WTC11 (cell line): ENCODE measurements around the gene ATG2B. TPM values are rescaled to one million over a fixed set of nuclear protein-coding genes. Genes with fewer than 3 reads are reported as not detected.

Experiments
- ATAC-seq: fragments of 200-7000 bp; cut with Tn5 transposase; 2 replicates; pipeline ENCODE4 v1.10.0; 2021; ENCODE audit warnings: mild to moderate bottlenecking, moderate library complexity
- CTCF ChIA-PET: fragments of 300-600 bp; sonication (Branson Sonifier 250); formaldehyde crosslinking; loops from one replicate; lab custom pipeline; 2021; ENCODE audit warnings: antibody characterized with exemption; lab: Charles Lee
- POLR2A ChIA-PET: fragments of 350-600 bp; sonication (Branson Sonifier 250); formaldehyde crosslinking; loops from one replicate; lab custom pipeline; 2021; ENCODE audit warnings: antibody characterized with exemption; lab: Charles Lee
- DNase-seq: peaks from one replicate; pipeline ENCODE4 v3.0.0; 2021; ENCODE audit warnings: low spot score
- H3K27ac Mint-ChIP-seq: 2 replicates; pipeline ENCODE4 v1.8.0; 2021; ENCODE audit warnings: mixed read lengths
- H3K27me3 Mint-ChIP-seq: 2 replicates; pipeline ENCODE4 v1.8.0; 2021; ENCODE audit warnings: low read depth, mild to moderate bottlenecking, moderate library complexity, mixed read lengths
- H3K36me3 Mint-ChIP-seq: 2 replicates; pipeline ENCODE4 v1.8.0; 2021; ENCODE audit warnings: mixed read lengths
- H3K4me1 Mint-ChIP-seq: 2 replicates; pipeline ENCODE4 v1.8.0; 2022; ENCODE audit warnings: mixed read lengths
- H3K4me3 Mint-ChIP-seq: 2 replicates; pipeline ENCODE4 v1.8.0; 2021; ENCODE audit warnings: mild to moderate bottlenecking, moderate library complexity, mixed read lengths
- H3K9me3 Mint-ChIP-seq: 2 replicates; pipeline ENCODE4 v1.8.0; 2021; ENCODE audit warnings: mixed read lengths
- ATF1 ChIP-seq: sonication (generic); formaldehyde crosslinking; IDR thresholded peaks from 2 replicates; pipeline ENCODE4 v1.8.1; 2023; ENCODE audit warnings: mild to moderate bottlenecking, moderate library complexity, missing genetic modification reagents
- CBFB ChIP-seq: sonication (generic); formaldehyde crosslinking; IDR thresholded peaks from 2 replicates; pipeline ENCODE4 v1.8.1; 2022; ENCODE audit warnings: mild to moderate bottlenecking, low read depth, missing genetic modification reagents
- E2F1 ChIP-seq: sonication (generic); formaldehyde crosslinking; IDR thresholded peaks from 2 replicates; pipeline ENCODE4 v1.8.0; 2022; ENCODE audit warnings: mild to moderate bottlenecking, missing genetic modification reagents
- FOXK1 ChIP-seq: sonication (generic); formaldehyde crosslinking; IDR thresholded peaks from 2 replicates; pipeline ENCODE4 v1.8.0; 2022; ENCODE audit warnings: mild to moderate bottlenecking, moderate library complexity, missing genetic modification reagents
- GRHL2 ChIP-seq: fragments of 250-450 bp; sonication (Bioruptor Pico); IDR thresholded peaks from 2 replicates; pipeline ENCODE4 v1.8.0; 2022; ENCODE audit warnings: mild to moderate bottlenecking, moderate library complexity; ENCODE audit not compliant: insufficient replicate concordance, severe bottlenecking
- HMGA2 ChIP-seq: fragments of 250-450 bp; sonication (Bioruptor Pico); IDR thresholded peaks from 2 replicates; pipeline ENCODE4 v1.4.0; 2021; ENCODE audit warnings: mild to moderate bottlenecking, moderate library complexity
- IRF2 ChIP-seq: sonication (generic); formaldehyde crosslinking; IDR thresholded peaks from 2 replicates; pipeline ENCODE4 v1.8.0; 2022; ENCODE audit warnings: low read depth, missing genetic modification reagents, borderline replicate concordance
- NFE2L1 ChIP-seq: sonication (generic); formaldehyde crosslinking; IDR thresholded peaks from 2 replicates; pipeline ENCODE4 v1.8.1; 2023; ENCODE audit warnings: missing genetic modification reagents
- PREB ChIP-seq: sonication (generic); formaldehyde crosslinking; IDR thresholded peaks from 2 replicates; pipeline ENCODE4 v1.8.1; 2022; ENCODE audit warnings: mild to moderate bottlenecking, missing genetic modification reagents, moderate library complexity, borderline replicate concordance
- SMAD3 ChIP-seq: sonication (generic); formaldehyde crosslinking; IDR thresholded peaks from 2 replicates; pipeline ENCODE4 v1.8.0; 2022; ENCODE audit warnings: missing genetic modification reagents, mild to moderate bottlenecking, borderline replicate concordance
- SMAD4 ChIP-seq: sonication (generic); formaldehyde crosslinking; IDR thresholded peaks from 2 replicates; pipeline ENCODE4 v1.8.0; 2022; ENCODE audit warnings: mild to moderate bottlenecking, missing genetic modification reagents
- TCF7 ChIP-seq: sonication (generic); formaldehyde crosslinking; IDR thresholded peaks from 2 replicates; pipeline ENCODE4 v1.8.0; 2022; ENCODE audit warnings: mild to moderate bottlenecking, low read depth, missing genetic modification reagents, moderate library complexity
- TEAD1 ChIP-seq: sonication (generic); formaldehyde crosslinking; IDR thresholded peaks from 2 replicates; pipeline ENCODE4 v1.8.0; 2022; ENCODE audit warnings: mild to moderate bottlenecking, missing genetic modification reagents
- TEAD4 ChIP-seq: sonication (generic); formaldehyde crosslinking; IDR thresholded peaks from 2 replicates; pipeline ENCODE4 v1.8.0; 2022; ENCODE audit warnings: mild to moderate bottlenecking, missing genetic modification reagents
- ZBTB21 ChIP-seq: sonication (generic); formaldehyde crosslinking; IDR thresholded peaks from 2 replicates; pipeline ENCODE4 v1.8.1; 2023; ENCODE audit warnings: mild to moderate bottlenecking, missing genetic modification reagents, borderline replicate concordance
- ZBTB43 ChIP-seq: sonication (generic); formaldehyde crosslinking; IDR thresholded peaks from 2 replicates; pipeline ENCODE4 v1.8.1; 2023; ENCODE audit warnings: mild to moderate bottlenecking, missing genetic modification reagents
- ZMAT4 ChIP-seq: fragments of 250-450 bp; sonication (Bioruptor Pico); IDR thresholded peaks from 2 replicates; pipeline ENCODE4 v1.9.0; 2021; ENCODE audit warnings: mild to moderate bottlenecking
- ZNF219 ChIP-seq: sonication (generic); formaldehyde crosslinking; IDR thresholded peaks from 2 replicates; pipeline ENCODE4 v1.8.0; 2023; ENCODE audit warnings: missing genetic modification reagents, mild to moderate bottlenecking, borderline replicate concordance
- ZNF317 ChIP-seq: sonication (generic); formaldehyde crosslinking; IDR thresholded peaks from 2 replicates; pipeline ENCODE4 v1.8.1; 2023; ENCODE audit warnings: low read depth, mild to moderate bottlenecking, moderate library complexity, missing genetic modification reagents, borderline replicate concordance
- ZNF416 ChIP-seq: fragments of 250-450 bp; sonication (Bioruptor Pico); IDR thresholded peaks from 2 replicates; pipeline ENCODE4 v1.9.0; 2021; ENCODE audit warnings: mild to moderate bottlenecking, inconsistent platforms
- ZNF671 ChIP-seq: fragments of 250-450 bp; sonication (Bioruptor Pico); IDR thresholded peaks from 2 replicates; pipeline ENCODE4 v1.8.0; 2021; ENCODE audit warnings: mild to moderate bottlenecking
- total RNA-seq: library from RNA; stranded (reverse); gene quantifications from 3 replicates; pipeline ENCODE4 v1.2.3, GENCODE V29; 2021

Gene ATG2B
- total RNA-seq, 1 experiment from 2014 or later: 10.3 TPM

DNA sequence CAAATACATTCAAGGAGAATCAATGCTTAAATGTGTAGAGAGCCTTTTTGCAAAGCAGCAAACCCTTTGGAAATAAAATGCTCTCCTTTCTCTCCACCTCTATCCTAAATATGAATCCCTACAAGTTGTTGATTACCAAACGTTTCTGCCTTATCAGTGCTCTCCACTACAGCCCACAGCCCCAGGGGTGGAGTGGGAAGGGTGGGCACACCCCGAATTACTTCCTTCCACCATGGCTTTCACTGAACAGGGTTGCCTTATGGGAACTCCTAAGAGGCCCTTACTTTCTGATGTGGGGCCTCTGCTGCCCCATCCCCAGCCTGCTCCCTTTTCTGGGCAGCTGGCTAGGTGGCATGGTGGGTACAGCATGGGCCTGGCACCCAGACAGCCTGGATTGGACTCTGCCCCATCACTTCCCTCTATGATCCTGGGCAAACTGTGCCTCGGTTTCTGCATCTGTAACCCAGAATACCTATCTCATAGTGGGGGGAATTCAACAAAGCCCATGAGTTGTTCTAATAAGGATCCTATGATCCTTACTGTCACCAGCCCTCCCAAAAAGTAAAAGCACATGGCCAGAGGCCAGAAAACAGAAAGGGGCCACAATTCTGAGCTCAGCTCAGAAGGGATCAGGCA lies 44.9 kb upstream of the ATG2B start:
- no peak overlapping the region for H3K27ac Mint-ChIP-seq
- no peak for ATAC-seq
- POLR2A ChIA-PET: interaction anchor here (1.2 kb wide), 1 partner anchor 17 kb away, joined by 3 read pairs; no protein-coding TSS in a partner anchor

DNA sequence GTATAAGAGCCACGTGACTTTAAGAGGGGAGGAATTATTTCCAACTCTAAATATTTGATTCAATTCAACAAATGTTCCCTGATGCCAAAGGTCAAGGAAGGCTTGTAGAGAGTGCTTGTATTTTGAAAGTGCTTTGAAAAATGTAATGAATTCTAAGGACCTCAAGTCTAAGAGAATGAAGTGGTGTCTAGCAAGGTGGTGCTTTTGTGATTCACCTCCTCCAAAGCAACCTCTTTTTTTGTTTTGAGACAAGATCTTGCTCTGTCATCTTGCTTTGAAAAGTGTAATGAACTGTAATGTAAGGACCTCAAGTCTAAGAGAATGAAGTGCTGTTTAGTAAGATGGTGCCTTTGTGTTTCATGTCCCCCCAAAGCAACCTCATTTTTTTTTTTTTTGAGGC lies 42.5 kb upstream of the ATG2B start:
- CTCF ChIA-PET: no interaction called here
- no peak for DNase-seq
- TF ChIP-seq TCF7 (CRISPR knock-in tag) (no peak), ZNF671 (CRISPR knock-in tag) (no peak), TEAD4 (no peak), ZBTB21 (no peak), ATF1 (CRISPR knock-in tag) (no peak), HMGA2 (CRISPR knock-in tag) (no peak)
- TF ChIP-seq, all 79 proteins: peak for 0
- no peak for ATAC-seq
- POLR2A ChIA-PET: no interaction called here
- 0 out of 2 replicates have a peak, but pooled peaks cover 2% of the 10 kb centered on the region for H3K36me3 Mint-ChIP-seq
- no peak overlapping the region for H3K27ac Mint-ChIP-seq
- no peaks in the 10 kb centered on the region for H3K9me3 Mint-ChIP-seq
- H3K4me1 Mint-ChIP-seq: no peaks in the 10 kb centered on the region
- H3K27me3 Mint-ChIP-seq: no peaks in the 10 kb centered on the region; the same call in 1 of the 2 replicates
- no peak overlapping the region for H3K4me3 Mint-ChIP-seq

More for the DNA sequence above, 44.9 kb upstream of the ATG2B start:
- no peaks in the 10 kb centered on the region for H3K9me3 Mint-ChIP-seq
- TF ChIP-seq ZNF671 (CRISPR knock-in tag) (no peak), PREB (no peak), SMAD3 (CRISPR knock-in tag) (no peak), ZNF317 (no peak), CBFB (no peak), E2F1 (CRISPR knock-in tag) (no peak), ZMAT4 (CRISPR knock-in tag) (no peak), IRF2 (CRISPR knock-in tag) (no peak), FOXK1 (no peak), ZNF416 (CRISPR knock-in tag) (no peak), TEAD1 (CRISPR knock-in tag) (no peak), SMAD4 (CRISPR knock-in tag) (no peak), GRHL2 (CRISPR knock-in tag) (no peak)
- H3K4me3 Mint-ChIP-seq: no peak overlapping the region
- H3K27me3 Mint-ChIP-seq: no peaks in the 10 kb centered on the region
- CTCF ChIA-PET: interaction anchor here (1.3 kb wide), 1 partner anchor 310 kb away, joined by 3 read pairs; no protein-coding TSS in a partner anchor
- H3K36me3 Mint-ChIP-seq: 0 out of 2 replicates have a peak, but pooled peaks cover 2% of the 10 kb centered on the region
- H3K4me1 Mint-ChIP-seq: peaks cover 4% of the 10 kb centered on the region; the same call in 1 of the 2 replicates
- no peak for DNase-seq

DNA sequence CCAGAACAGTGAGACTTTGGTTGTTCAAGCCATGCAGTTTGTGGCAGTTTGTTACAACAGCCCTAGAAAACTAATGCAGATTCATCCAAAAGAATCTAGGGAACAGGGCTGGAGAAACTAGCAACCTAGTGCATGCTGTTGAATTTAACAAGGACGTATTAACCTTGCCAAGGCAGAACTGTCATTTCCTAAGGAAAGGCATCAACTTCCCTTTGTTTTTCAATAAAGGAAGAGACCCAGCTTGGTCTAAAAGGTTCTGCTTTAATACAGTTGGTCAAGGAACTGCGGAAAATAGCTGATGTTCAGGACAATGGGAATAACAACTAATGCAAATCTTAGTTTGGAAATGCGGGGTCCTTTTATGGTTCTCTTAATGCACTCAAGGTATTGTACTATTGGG lies 40.3 kb upstream of the ATG2B start:
- H3K27me3 Mint-ChIP-seq: no peaks in the 10 kb centered on the region; the same call in 1 of the 2 replicates
- H3K9me3 Mint-ChIP-seq: no peaks in the 10 kb centered on the region
- DNase-seq: no peak
- ATAC-seq: no peak
- no peak overlapping the region for H3K27ac Mint-ChIP-seq
- H3K4me1 Mint-ChIP-seq: no peaks in the 10 kb centered on the region
- CTCF ChIA-PET: interaction anchor here (1.3 kb wide), 1 partner anchor 305 kb away, joined by 3 read pairs; no protein-coding TSS in a partner anchor
- no peak overlapping the region for H3K4me3 Mint-ChIP-seq
- TF ChIP-seq ZBTB43 (CRISPR knock-in tag): no peak
- no peak for TF ChIP-seq TEAD1 (CRISPR knock-in tag)
- TF ChIP-seq ZNF219 (CRISPR knock-in tag): no peak
- TF ChIP-seq NFE2L1 (CRISPR knock-in tag): no peak
- POLR2A ChIA-PET: no interaction called here
- no peaks in the 10 kb centered on the region; the same call in 1 of the 2 replicates for H3K36me3 Mint-ChIP-seq
